Endodermal cell (in vitro differentiated cells): ENCODE measurements around the gene UNC50. TPM values are rescaled to one million over a fixed set of nuclear protein-coding genes. Genes with fewer than 3 reads are reported as not detected.

Experiments
- DNase-seq: peaks from one replicate; pipeline ENCODE4 v3.0.0-alpha.2; 2017
- H3K27ac ChIP-seq: 2 replicates; pipeline ENCODE4 v1.5.1; 2013; ENCODE audit warnings: mild to moderate bottlenecking, low read depth, low read length, moderate library complexity
- H3K27me3 ChIP-seq: 2 replicates; pipeline ENCODE4 v1.6.1; 2013; ENCODE audit warnings: mild to moderate bottlenecking, low read length, moderate library complexity; ENCODE audit not compliant: insufficient read depth, control insufficient read depth, poor library complexity, severe bottlenecking
- H3K36me3 ChIP-seq: 2 replicates; pipeline ENCODE4 v1.7.0; 2013; ENCODE audit warnings: mild to moderate bottlenecking, low read length, moderate library complexity; ENCODE audit not compliant: control insufficient read depth, insufficient read depth
- H3K4me1 ChIP-seq: one replicate; pipeline ENCODE4 v1.7.0; 2013; ENCODE audit warnings: low read length; ENCODE audit not compliant: control insufficient read depth, insufficient read depth
- H3K4me3 ChIP-seq: 2 replicates; pipeline ENCODE4 v1.5.1; 2013; ENCODE audit warnings: mild to moderate bottlenecking, low read length, moderate library complexity
- H3K9ac ChIP-seq: 2 replicates; pipeline ENCODE4 v1.6.1; 2013; ENCODE audit warnings: mild to moderate bottlenecking, low read length, moderate library complexity; ENCODE audit not compliant: poor library complexity, severe bottlenecking; ENCODE audit errors: extremely low read depth
- H3K9me3 ChIP-seq: 2 replicates; pipeline ENCODE4 v1.6.1; 2013; ENCODE audit warnings: mild to moderate bottlenecking, low read length, moderate library complexity; ENCODE audit not compliant: control insufficient read depth
- H3K27ac Mint-ChIP-seq: 2 replicates; pipeline ENCODE4 v1.8.0; 2020; ENCODE audit warnings: mixed read lengths
- H3K27me3 Mint-ChIP-seq: 2 replicates; pipeline ENCODE4 v1.8.0; 2021; ENCODE audit warnings: mild to moderate bottlenecking, mixed read lengths; ENCODE audit not compliant: insufficient read depth
- H3K36me3 Mint-ChIP-seq: 2 replicates; pipeline ENCODE4 v1.8.0; 2020; ENCODE audit warnings: low read depth, mixed read lengths
- H3K4me1 Mint-ChIP-seq: 2 replicates; pipeline ENCODE4 v1.8.0; 2020; ENCODE audit warnings: mixed read lengths
- H3K4me3 Mint-ChIP-seq: 2 replicates; pipeline ENCODE4 v1.8.0; 2020; ENCODE audit warnings: mild to moderate bottlenecking, moderate library complexity, mixed read lengths
- H3K9me3 Mint-ChIP-seq: 2 replicates; pipeline ENCODE4 v1.8.0; 2020; ENCODE audit warnings: mild to moderate bottlenecking, mixed read lengths
- CTCF ChIP-seq: fragments of 200-600 bp; sonication (generic); conservative IDR thresholded peaks from 2 replicates; pipeline ENCODE4 v1.5.0; 2021; ENCODE audit warnings: antibody characterized with exemption, mild to moderate bottlenecking
- WGBS, 2 experiments: methylation state at CpG; one replicate each; pipeline versions ENCODE4 v1.1.5 to v1.1.7; 2013; ENCODE audit warnings: missing lambda C conversion rate in 2 of 2, mixed read lengths in 1 of 2; ENCODE audit not compliant: insufficient coverage in 1 of 2, insufficient read length in 1 of 2; 5-methylcytosine and 5-hydroxymethylcytosine counted together
- total RNA-seq, 2 donors: library from RNA; stranded (reverse); fragmentation: NEBNext Ultra II Directional in 1 of 2; extraction: Animal tissue kit (Norgen Biotek cat#: 25700) in 1 of 2; gene quantifications; 2 replicates in 1 of 2; 3 replicates in 1 of 2; pipeline ENCODE4 v1.2.1, GENCODE V29; 2021

Gene UNC50
- total RNA-seq, 2 donors from 2014 or later = 81.2 to 82.8 TPM

GRCh38 chr2:98607741-98608115 lies 661 bp upstream of the UNC50 start:
- peak overlapping the region; percentile 95 for H3K9ac ChIP-seq
- no peaks in the 10 kb centered on the region for H3K27me3 Mint-ChIP-seq
- WGBS, 2 experiments = 10 to 19% methylated on average over 6 to 7 of the region's 7 CpGs
- H3K36me3 Mint-ChIP-seq = peaks cover 27% of the 10 kb centered on the region
- TF ChIP-seq CTCF = no peak
- peaks cover 8% of the 10 kb centered on the region for H3K4me1 ChIP-seq
- peaks cover 30% of the 10 kb centered on the region for H3K36me3 ChIP-seq
- H3K27me3 ChIP-seq = no peaks in the 10 kb centered on the region
- H3K4me3 Mint-ChIP-seq = peak overlapping the region; percentile 71
- H3K27ac Mint-ChIP-seq = peak overlapping the region; percentile 88
- peak overlapping the region; percentile 73 for H3K27ac ChIP-seq
- DNase-seq = no peak
- H3K4me3 ChIP-seq = peak overlapping the region; percentile 91
- H3K9me3 Mint-ChIP-seq = no peaks in the 10 kb centered on the region
- no peaks in the 10 kb centered on the region for H3K9me3 ChIP-seq
- H3K4me1 Mint-ChIP-seq = peaks cover 66% of the 10 kb centered on the region

- Mint-ChIP-seq H3K27me3 (no peaks in the 10 kb centered on the region), H3K4me3 (peak overlapping the region; percentile 71), H3K27ac (peak overlapping the region; percentile 88), H3K4me1 (peaks cover 70% of the 10 kb centered on the region), H3K9me3 (no peaks in the 10 kb centered on the region), H3K36me3 (peaks cover 32% of the 10 kb centered on the region)
- H3K36me3 ChIP-seq = peaks cover 37% of the 10 kb centered on the region
- whole genome bisulfite sequencing, 2 experiments = 4 to 9% methylated on average over 17 to 29 of the region's 29 CpGs
- H3K4me3 ChIP-seq = peak overlapping the region; percentile 91
- H3K27ac ChIP-seq = peak overlapping the region; percentile 86
- peak; percentile 59 for DNase-seq
- H3K9ac ChIP-seq = peak overlapping the region; percentile 95
- TF ChIP-seq CTCF = no peak
- H3K4me1 ChIP-seq = peaks cover 8% of the 10 kb centered on the region
- no peaks in the 10 kb centered on the region for H3K27me3 ChIP-seq
- H3K9me3 ChIP-seq = no peaks in the 10 kb centered on the region
Measured at GRCh38 chr2:98608962-98609604, 694 bp downstream of the UNC50 start.

- H3K27me3 Mint-ChIP-seq = no peaks in the 10 kb centered on the region
- WGBS, 2 experiments = 89 to 96% methylated on average over 8 to 9 of the region's 9 CpGs
- no peak for TF ChIP-seq CTCF
- peaks cover 43% of the 10 kb centered on the region for H3K4me1 Mint-ChIP-seq
- Histone ChIP-seq H3K36me3 (peaks cover 82% of the 10 kb centered on the region), H3K27me3 (no peaks in the 10 kb centered on the region), H3K27ac (no peak overlapping the region), H3K4me3 (no peak overlapping the region), H3K9ac (no peak overlapping the region), H3K9me3 (no peaks in the 10 kb centered on the region), H3K4me1 (peaks cover 8% of the 10 kb centered on the region)
- no peak overlapping the region for H3K4me3 Mint-ChIP-seq
- peaks cover 67% of the 10 kb centered on the region for H3K36me3 Mint-ChIP-seq
- H3K9me3 Mint-ChIP-seq = no peaks in the 10 kb centered on the region
- DNase-seq = no peak
- H3K27ac Mint-ChIP-seq = peak overlapping the region; percentile 24
Measured at GRCh38 chr2:98614024-98614739, 5.8 kb downstream of the UNC50 start.
